ENCODE results near the gene PRTFDC1.
A peak's percentile ranks its signal among the peaks of the same experiment; 100 is the strongest.

Gene PRTFDC1

GRCh38 chr10:24900888-24901685, 51.3 kb downstream of the PRTFDC1 start:
- DNase-seq, result no peak

- no peak for DNase-seq
These were observed 52.8 kb downstream of the PRTFDC1 start for GRCh38 chr10:24899571-24899970.

DNA sequence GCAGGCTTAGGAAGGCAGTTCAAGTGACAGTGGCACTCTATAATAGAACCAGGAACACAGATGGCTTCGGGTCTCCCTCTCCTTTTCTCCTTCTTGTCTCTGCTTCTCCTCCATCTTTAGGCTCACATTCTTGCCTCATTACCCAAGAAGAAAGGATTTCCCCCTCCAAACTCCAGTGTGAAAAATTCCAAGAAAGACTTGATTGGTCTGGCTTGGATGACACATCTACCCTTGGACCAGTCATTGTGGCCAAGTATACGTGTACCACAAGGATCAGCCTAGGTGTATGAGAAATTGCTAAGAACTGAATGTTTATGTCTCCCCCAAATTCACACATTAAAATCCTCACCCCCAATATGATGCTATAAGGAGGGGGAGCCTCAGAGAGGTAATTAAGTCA, 53.9 kb downstream of the PRTFDC1 start:
- no peak for DNase-seq

DNA sequence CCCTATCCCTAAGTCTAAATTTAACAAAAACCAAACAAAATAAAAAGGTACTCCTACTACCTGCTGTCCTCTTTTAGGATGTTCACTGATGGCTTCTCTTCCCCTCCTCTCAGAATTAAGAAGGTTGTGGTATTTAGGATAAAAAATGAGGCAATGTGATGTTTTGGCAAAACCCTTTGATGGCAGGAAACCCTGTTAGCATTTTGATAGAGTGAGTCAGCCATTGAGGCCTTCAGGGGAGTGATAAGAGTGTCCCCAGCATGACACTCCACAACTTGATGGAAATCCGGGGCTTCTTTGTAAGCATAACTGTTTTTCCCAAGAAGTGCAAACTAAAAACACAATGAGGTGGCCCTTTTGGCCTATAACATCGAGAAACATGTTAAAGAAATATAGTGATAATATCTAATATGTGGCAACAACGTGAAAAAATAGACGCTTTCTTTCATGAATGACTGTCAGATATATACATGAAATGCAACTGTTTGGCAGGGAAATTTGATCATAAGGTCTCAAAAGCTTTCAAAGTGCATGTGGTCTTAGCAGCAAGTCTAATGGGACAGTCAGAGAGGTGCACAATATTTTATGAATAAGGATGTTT, 55.0 kb downstream of the PRTFDC1 start:
- no peak for DNase-seq

DNA sequence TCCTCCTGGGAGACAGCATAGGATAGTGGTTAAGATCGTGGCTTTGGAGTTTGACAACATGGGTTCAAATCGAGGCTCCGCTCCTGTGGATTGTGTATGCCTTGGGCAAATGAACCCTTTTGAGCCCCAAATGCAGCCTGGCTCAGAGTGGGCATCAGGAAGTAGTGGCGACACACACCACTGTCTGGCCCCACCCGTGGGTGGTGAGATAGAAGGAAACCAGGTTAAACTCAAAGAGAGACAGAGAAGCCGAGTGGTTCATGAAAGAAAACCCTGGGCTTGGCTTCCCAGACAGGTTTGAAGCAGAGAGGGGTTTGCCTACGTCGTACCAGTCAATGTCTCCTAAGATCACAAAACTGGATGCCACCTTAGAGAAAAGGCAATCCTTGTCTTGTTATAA, 57.7 kb downstream of the PRTFDC1 start:
- DNase-seq, result no peak

GRCh38 chr10:24894309-24894708, 58.1 kb downstream of the PRTFDC1 start:
- DNase-seq, result no peak

DNA sequence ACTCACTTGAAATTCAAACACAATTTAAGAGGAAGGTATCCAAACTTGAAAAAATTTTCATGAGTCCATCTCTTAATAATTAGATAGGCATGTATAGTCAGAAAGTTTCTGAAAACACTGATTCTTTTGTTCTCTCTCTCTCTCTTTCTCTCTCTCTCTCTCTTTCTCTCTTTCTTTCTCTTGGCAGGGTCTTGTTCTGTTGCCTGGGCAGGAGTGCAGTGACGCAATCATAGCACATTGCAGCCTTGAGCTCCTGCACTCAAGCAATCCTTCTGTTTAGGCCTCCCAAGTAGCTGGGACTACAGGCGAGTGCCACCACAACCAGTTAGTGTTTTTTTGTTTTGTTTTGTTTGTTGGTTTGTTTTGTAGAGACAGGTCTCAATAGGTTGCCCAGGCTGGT, 59.3 kb downstream of the PRTFDC1 start:
- no peak for DNase-seq

DNA sequence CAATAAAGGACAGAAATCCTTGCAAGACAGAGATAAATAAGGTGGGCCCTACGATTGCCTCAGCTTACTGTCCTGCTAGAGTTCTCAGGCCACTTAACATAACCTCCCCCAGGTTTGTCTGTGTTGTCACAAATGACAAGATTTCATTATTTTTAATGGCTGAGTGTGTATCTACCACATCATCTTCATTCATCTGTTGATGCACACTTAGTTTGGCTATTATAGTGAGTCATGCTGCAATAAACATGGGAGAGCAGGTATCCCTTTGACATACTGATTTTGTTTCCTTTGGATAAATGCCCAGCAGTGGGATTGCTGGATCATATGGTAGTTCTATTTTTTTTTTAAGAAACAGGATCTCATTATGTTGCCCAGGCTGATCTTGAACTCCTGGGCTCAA, 60.6 kb downstream of the PRTFDC1 start:
- DNase-seq, result no peak

GRCh38 chr10:24889639-24890038, 62.8 kb downstream of the PRTFDC1 start:
- no peak for DNase-seq

DNA sequence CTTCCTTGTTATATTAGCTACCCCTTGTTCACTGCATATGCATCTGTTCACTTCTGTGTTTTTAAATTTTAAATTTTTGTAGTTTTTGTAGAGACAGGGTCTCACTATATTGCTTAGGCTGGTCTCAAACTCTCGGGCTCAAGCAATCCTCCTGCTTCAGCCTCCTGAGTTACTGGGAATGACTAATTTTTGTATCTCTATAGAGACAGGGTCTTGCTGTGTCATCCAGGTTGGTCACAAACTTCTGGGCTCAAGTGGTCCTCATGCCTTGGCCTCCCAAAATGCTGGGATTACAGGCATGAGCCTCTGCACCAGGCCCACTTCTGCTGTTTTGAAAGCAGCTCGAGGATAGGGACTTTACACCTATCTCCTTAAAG, 64.6 kb downstream of the PRTFDC1 start:
- DNase-seq, result no peak

- no peak for DNase-seq
These were observed 66.1 kb downstream of the PRTFDC1 start for GRCh38 chr10:24886290-24886680.

GRCh38 chr10:24885551-24886289, 66.7 kb downstream of the PRTFDC1 start:
- no peak for DNase-seq

GRCh38 chr10:24884793-24885192, 67.6 kb downstream of the PRTFDC1 start:
- no peak for DNase-seq

GRCh38 chr10:24884316-24884715, 68.1 kb downstream of the PRTFDC1 start:
- DNase-seq, result no peak

DNA sequence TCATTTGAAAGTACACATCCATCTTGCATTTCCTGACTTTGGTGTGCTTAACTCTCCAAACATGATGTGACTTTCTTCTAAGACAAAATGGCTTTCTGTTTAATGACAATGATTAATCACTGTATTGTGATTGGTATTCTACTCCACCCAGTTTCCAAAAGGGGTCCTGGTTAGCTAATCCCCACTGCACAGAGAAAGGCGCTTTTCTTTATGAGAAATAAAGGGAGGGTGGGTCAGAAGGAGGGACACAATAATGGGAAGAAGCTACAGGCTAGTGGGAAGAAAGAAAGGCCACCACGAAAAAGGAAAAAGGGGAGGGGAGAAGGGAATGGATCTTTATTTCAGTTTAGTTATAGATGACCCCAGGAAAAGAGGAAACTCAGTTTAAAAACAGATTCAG, 69.2 kb downstream of the PRTFDC1 start:
- no peak for DNase-seq

- DNase-seq, result peak; percentile 5
These were observed 70.2 kb downstream of the PRTFDC1 start for GRCh38 chr10:24882047-24882698.

GRCh38 chr10:24879861-24880260, 72.5 kb downstream of the PRTFDC1 start:
- no peak for DNase-seq

DNA sequence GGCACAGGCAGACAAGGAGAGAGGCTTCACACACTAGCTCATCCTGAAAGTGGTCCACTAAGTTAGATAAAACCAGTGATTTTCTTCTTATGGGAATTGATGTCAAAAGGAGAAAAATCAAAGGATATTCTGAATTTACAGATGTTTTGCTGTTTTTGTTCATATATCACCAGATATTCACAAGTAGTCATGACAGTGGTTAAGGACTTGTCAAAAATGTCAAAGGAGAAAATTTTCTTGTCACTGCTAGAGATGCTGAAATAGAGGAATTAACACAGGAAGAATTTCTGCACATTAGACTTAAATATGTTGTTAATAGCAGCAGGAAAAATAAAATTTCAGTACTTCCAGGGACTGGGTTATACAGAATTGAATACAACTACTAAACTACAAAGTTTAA, 78.3 kb downstream of the PRTFDC1 start:
- DNase-seq, result no peak

GRCh38 chr10:24873281-24873683, 79.1 kb downstream of the PRTFDC1 start:
- DNase-seq, result no peak

- no peak for DNase-seq
These were observed 79.6 kb downstream of the PRTFDC1 start for GRCh38 chr10:24872790-24873182.

DNA sequence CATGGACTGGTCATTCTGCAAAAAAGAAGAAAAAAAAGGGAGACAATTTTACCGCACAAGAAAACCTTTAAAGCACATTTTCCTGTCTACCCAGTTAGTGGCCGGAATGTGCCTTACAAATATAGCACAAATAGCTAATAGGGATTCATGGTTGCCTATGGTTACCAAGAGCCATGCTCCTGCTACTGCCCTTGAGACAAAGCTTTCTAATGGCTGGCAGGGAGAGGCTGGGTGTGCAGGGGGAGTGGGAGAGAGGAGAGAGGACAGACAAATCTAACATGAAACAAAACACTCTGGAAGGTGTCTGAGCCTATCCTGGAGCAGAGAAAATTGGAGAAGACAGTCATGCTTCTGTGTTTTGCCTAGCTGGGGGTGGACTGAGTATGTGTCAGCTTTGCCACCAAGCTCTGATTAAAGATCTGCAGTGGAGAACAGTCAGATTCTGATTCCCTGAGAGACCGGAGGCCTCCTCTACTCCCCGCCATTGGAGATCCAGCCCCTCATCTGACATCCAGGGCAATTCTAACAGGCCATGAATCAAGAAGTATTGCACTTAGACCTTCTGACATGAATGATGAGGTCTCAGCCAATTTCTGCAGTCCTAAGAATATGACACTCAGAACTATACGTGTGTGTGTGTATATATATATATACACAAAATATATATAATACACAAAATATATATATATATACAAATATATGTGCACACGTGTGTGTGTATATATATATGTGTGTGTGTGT, 80.2 kb downstream of the PRTFDC1 start:
- no peak for DNase-seq

GRCh38 chr10:24871011-24871935, 81.1 kb downstream of the PRTFDC1 start:
- DNase-seq, result no peak
